Breast epithelium (tissue), 4 donors: Measurements from ENCODE around the gene PROCA1. TPM values are rescaled to one million over a fixed set of nuclear protein-coding genes. Genes with fewer than 3 reads are reported as not detected.

Experiments used
- DNase-seq, 2 donors: peaks; one replicate each; pipeline ENCODE4 v3.0.0-alpha.2; 2019; ENCODE audit warnings: low spot score in 2 of 2
- H3K27ac ChIP-seq, 2 donors: fragments of 200-600 bp; sonication (generic) in 1 of 2; one replicate each; pipeline ENCODE4 v1.5.1; 2016 to 2019; ENCODE audit warnings: mild to moderate bottlenecking in 1 of 2
- H3K27me3 ChIP-seq, 2 donors: fragments of 200-600 bp; sonication (generic) in 1 of 2; one replicate each; pipeline versions ENCODE4 v1.5.1 to v1.6.0; 2017 to 2019; ENCODE audit warnings: control low read depth in 1 of 2, mild to moderate bottlenecking in 1 of 2
- H3K36me3 ChIP-seq: fragments of 200-600 bp; one replicate; pipeline ENCODE4 v1.5.1; 2019
- H3K4me1 ChIP-seq, 2 donors: fragments of 200-600 bp; sonication (generic); one replicate each; pipeline ENCODE4 v1.5.1; 2016 to 2019; ENCODE audit warnings: control low read depth in 1 of 2
- H3K4me3 ChIP-seq, 3 donors: fragments of 200-600 bp; sonication (generic); 1 replicate in 2 of 3; 2 replicates in 1 of 3; pipeline ENCODE4 v1.5.1; 2016 to 2019; ENCODE audit warnings: mild to moderate bottlenecking in 3 of 3, moderate library complexity in 2 of 3
- H3K9me3 ChIP-seq, 2 donors: fragments of 200-600 bp; sonication (generic) in 1 of 2; one replicate each; pipeline ENCODE4 v1.5.1; 2016 to 2019; ENCODE audit warnings: control low read depth in 1 of 2
- CTCF ChIP-seq, 3 donors: fragments of 450-650 bp; IDR thresholded peaks; one replicate each; pipeline ENCODE4 v1.5.1; 2016 to 2017; ENCODE audit warnings: antibody characterized with exemption in 3 of 3, mild to moderate bottlenecking in 3 of 3, moderate library complexity in 3 of 3
- POLR2A ChIP-seq: fragments of 450-650 bp; IDR thresholded peaks from one replicate; pipeline ENCODE4 v1.6.1; 2016; ENCODE audit warnings: antibody characterized with exemption, mild to moderate bottlenecking, moderate library complexity
- POLR2AphosphoS5 ChIP-seq, 3 donors: sonication (generic); formaldehyde crosslinking; IDR thresholded peaks; one replicate each; pipeline ENCODE4 v1.6.1; 2017; ENCODE audit warnings: antibody characterized with exemption in 3 of 3
- intact Hi-C: fragments of 100-400 bp; cut with DNase I; formaldehyde crosslinking; loops from one replicate; pipeline ENCODE4 v1.15.1; 2023; ENCODE audit warnings: low total_unique reads
- total RNA-seq, 3 donors: library from RNA; depleted of rRNA; stranded (reverse); fragments of >200 nt; gene quantifications; one replicate each; pipeline ENCODE4 v1.1.0, GENCODE V29; 2016

Gene PROCA1
- total RNA-seq, 3 donors from 2014 or later, result 1.6 to 2.3 (median 1.6) TPM

- Histone ChIP-seq H3K36me3 (no peaks in the 10 kb centered on the region), H3K27ac (peak within 1 kb of the TSS; percentile 99 to 100), H3K4me1 (peaks cover 10 to 12% of the 10 kb centered on the region in 2 donors), H3K4me3 (peak within 1 kb of the TSS; percentile 55 to 99 (median 90)), H3K27me3 (no peaks in the 10 kb centered on the region), H3K9me3 (no peaks in the 10 kb centered on the region)
- peak; percentile 77 to 81 for DNase-seq
- intact Hi-C loops, result loop anchor here (10.0 kb wide), 1 partner anchor 161 kb away; the partner anchor contains the start of gene DHRS13
- TF ChIP-seq POLR2A (peak; percentile 44), CTCF (IDR thresholded peaks at IDR 0.05) (peak in 2 of 3 donors; percentile 25 to 41), POLR2AphosphoS5 (IDR thresholded peaks at IDR 0.05) (peak in 1 of 3 donors; percentile 64)
These were observed 31.8 kb upstream of the PROCA1 start, which contains the start of gene TRAF4 for GRCh38 chr17:28743243-28744103. TRAF4 (plus strand) TSS chr17:28744011; CDS start chr17:28744113, 102 bp downstream.

GRCh38 chr17:28741358-28742349, 30.0 kb upstream of the PROCA1 start:
- no peak for DNase-seq
- H3K9me3 ChIP-seq, result no peaks in the 10 kb centered on the region
- TF ChIP-seq POLR2A, result no peak
- no peak for TF ChIP-seq POLR2AphosphoS5 (IDR thresholded peaks at IDR 0.05)
- TF ChIP-seq CTCF (IDR thresholded peaks at IDR 0.05), result no peak
- no peak overlapping the region for H3K4me3 ChIP-seq
- H3K36me3 ChIP-seq, result no peaks in the 10 kb centered on the region
- intact Hi-C loops, result loop anchor here (10.0 kb wide), 1 partner anchor 163 kb away; the partner anchor contains the start of gene DHRS13
- peaks cover 0 to 5% of the 10 kb centered on the region in 2 donors for H3K4me1 ChIP-seq
- H3K27ac ChIP-seq, result peak overlapping the region; percentile 99 to 100
- H3K27me3 ChIP-seq, result no peaks in the 10 kb centered on the region

GRCh38 chr17:28740406-28741357, 29.0 kb upstream of the PROCA1 start:
- H3K27me3 ChIP-seq, result no peaks in the 10 kb centered on the region
- TF ChIP-seq CTCF (IDR thresholded peaks at IDR 0.05) (no peak), POLR2AphosphoS5 (IDR thresholded peaks at IDR 0.05) (no peak), POLR2A (no peak)
- no peaks in the 10 kb centered on the region for H3K9me3 ChIP-seq
- DNase-seq, result no peak
- no peaks in the 10 kb centered on the region for H3K4me1 ChIP-seq
- intact Hi-C loops, result loop anchor here (10.0 kb wide), 1 partner anchor 164 kb away; the partner anchor contains the start of gene DHRS13
- no peaks in the 10 kb centered on the region for H3K36me3 ChIP-seq
- H3K27ac ChIP-seq, result peak overlapping the region in 1 of 2 donors; percentile 100
- no peak overlapping the region for H3K4me3 ChIP-seq

GRCh38 chr17:28738680-28739384, 27.1 kb upstream of the PROCA1 start:
- intact Hi-C loops, result no loop called here
- no peaks in the 10 kb centered on the region for H3K9me3 ChIP-seq
- H3K27ac ChIP-seq, result no peak overlapping the region
- H3K27me3 ChIP-seq, result no peaks in the 10 kb centered on the region
- TF ChIP-seq POLR2AphosphoS5 (IDR thresholded peaks at IDR 0.05) (no peak), POLR2A (no peak), CTCF (IDR thresholded peaks at IDR 0.05) (no peak)
- no peaks in the 10 kb centered on the region for H3K36me3 ChIP-seq
- no peak overlapping the region for H3K4me3 ChIP-seq
- DNase-seq, result no peak
- H3K4me1 ChIP-seq, result no peaks in the 10 kb centered on the region
